Chondrocyte (in vitro differentiated cells): Measurements from ENCODE around the gene PSMD13. TPM values are rescaled to one million over a fixed set of nuclear protein-coding genes. Genes with fewer than 3 reads are reported as not detected.
A peak's percentile ranks its signal among the peaks of the same experiment; 100 is the strongest.

Experiments
- DNase-seq: peaks from one replicate; pipeline ENCODE4 v3.0.0; 2021; ENCODE audit warnings: mixed read lengths, low spot score
- H3K27ac Mint-ChIP-seq: one replicate; pipeline ENCODE4 v1.8.0; 2021; ENCODE audit warnings: mild to moderate bottlenecking, moderate library complexity, mixed read lengths; ENCODE audit not compliant: unreplicated experiment
- H3K27me3 Mint-ChIP-seq: 2 replicates; pipeline ENCODE4 v1.8.0; 2021; ENCODE audit warnings: low read depth, mixed read lengths
- H3K36me3 Mint-ChIP-seq: 2 replicates; pipeline ENCODE4 v1.8.0; 2021; ENCODE audit warnings: low read depth, mixed read lengths
- H3K4me1 Mint-ChIP-seq: 2 replicates; pipeline ENCODE4 v1.8.0; 2021; ENCODE audit warnings: low read depth, mild to moderate bottlenecking, mixed read lengths
- H3K4me3 Mint-ChIP-seq: one replicate; pipeline ENCODE4 v1.8.0; 2021; ENCODE audit warnings: mild to moderate bottlenecking, moderate library complexity, mixed read lengths; ENCODE audit not compliant: unreplicated experiment
- H3K9me3 Mint-ChIP-seq: 2 replicates; pipeline ENCODE4 v1.8.0; 2021; ENCODE audit warnings: low read depth, mixed read lengths
- total RNA-seq: library from RNA; stranded (reverse); gene quantifications from 3 replicates; pipeline ENCODE4 v1.2.1, GENCODE V29; 2021
- TF ChIP-seq, protein P1 (sequence below): fragments of 200-600 bp; sonication (generic); IDR thresholded peaks from 2 replicates; pipeline ENCODE4 v1.5.0; 2021; ENCODE audit warnings: antibody characterized with exemption, mild to moderate bottlenecking, moderate library complexity

PSMD13 gene
- total RNA-seq, 1 donor from 2014 or later, result 103 TPM

DNA sequence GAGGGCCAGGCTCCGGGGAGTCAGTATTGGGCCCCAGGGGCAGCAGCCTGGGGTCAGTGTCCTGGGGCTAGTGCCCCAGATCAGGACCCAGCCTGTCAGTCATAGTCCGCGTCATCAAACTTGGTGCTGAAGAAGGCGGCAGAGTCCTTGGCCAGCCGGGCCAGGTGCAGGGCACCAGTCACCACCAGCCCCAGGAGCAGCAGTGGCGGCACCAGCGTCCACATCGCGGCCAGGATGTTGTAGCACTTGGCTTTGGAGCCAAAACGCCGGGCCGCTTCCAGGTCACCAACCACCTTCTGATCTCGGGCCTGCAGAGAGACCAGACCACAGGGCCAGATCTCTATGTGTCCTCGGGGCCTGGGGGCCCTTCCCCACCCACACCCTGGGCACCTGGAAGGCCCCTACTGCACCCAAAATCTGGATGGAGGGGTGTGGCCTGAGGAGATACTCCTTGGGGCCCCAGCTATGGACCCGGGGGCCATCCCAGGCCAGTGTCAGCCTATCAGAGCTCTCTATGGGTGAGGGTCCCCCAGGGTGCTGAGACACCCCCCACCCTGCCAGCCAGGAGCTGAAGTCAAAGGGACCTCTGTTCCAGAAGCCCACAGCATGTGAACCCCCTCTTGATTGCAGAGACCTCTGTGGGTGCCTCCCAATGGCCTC lies 61.8 kb downstream of the PSMD13 start:
- Mint-ChIP-seq H3K9me3 (no peaks in the 10 kb centered on the region), H3K27me3 (no peaks in the 10 kb centered on the region), H3K27ac (no peak overlapping the region), H3K4me1 (no peaks in the 10 kb centered on the region), H3K4me3 (no peak overlapping the region), H3K36me3 (peaks cover 2% of the 10 kb centered on the region)
- TF ChIP-seq, protein P1, sequence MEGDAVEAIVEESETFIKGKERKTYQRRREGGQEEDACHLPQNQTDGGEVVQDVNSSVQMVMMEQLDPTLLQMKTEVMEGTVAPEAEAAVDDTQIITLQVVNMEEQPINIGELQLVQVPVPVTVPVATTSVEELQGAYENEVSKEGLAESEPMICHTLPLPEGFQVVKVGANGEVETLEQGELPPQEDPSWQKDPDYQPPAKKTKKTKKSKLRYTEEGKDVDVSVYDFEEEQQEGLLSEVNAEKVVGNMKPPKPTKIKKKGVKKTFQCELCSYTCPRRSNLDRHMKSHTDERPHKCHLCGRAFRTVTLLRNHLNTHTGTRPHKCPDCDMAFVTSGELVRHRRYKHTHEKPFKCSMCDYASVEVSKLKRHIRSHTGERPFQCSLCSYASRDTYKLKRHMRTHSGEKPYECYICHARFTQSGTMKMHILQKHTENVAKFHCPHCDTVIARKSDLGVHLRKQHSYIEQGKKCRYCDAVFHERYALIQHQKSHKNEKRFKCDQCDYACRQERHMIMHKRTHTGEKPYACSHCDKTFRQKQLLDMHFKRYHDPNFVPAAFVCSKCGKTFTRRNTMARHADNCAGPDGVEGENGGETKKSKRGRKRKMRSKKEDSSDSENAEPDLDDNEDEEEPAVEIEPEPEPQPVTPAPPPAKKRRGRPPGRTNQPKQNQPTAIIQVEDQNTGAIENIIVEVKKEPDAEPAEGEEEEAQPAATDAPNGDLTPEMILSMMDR, result no peak
- peak; percentile 72 for DNase-seq

GRCh38 chr11:299081-299891 lies 62.5 kb downstream of the PSMD13 start, which contains the start of gene IFITM5:
IFITM5 (minus strand) TSS chr11:299526; CDS start chr11:299490, 36 bp downstream.
- H3K27me3 Mint-ChIP-seq, result no peaks in the 10 kb centered on the region
- no peak within 1 kb of the TSS for H3K27ac Mint-ChIP-seq
- H3K4me3 Mint-ChIP-seq, result no peak within 1 kb of the TSS
- peak; percentile 87 for DNase-seq
- H3K9me3 Mint-ChIP-seq, result no peaks in the 10 kb centered on the region
- no peaks in the 10 kb centered on the region for H3K4me1 Mint-ChIP-seq
- TF ChIP-seq, protein P1, result no peak
- no peaks in the 10 kb centered on the region for H3K36me3 Mint-ChIP-seq

- H3K36me3 Mint-ChIP-seq, result no peaks in the 10 kb centered on the region
- H3K27me3 Mint-ChIP-seq, result no peaks in the 10 kb centered on the region
- no peak overlapping the region for H3K27ac Mint-ChIP-seq
- peak; percentile 83 for DNase-seq
- H3K4me3 Mint-ChIP-seq, result no peak overlapping the region
- TF ChIP-seq, protein P1, result no peak
- peaks cover 3% of the 10 kb centered on the region for H3K4me1 Mint-ChIP-seq
- H3K9me3 Mint-ChIP-seq, result no peaks in the 10 kb centered on the region
Measured at GRCh38 chr11:299951-300735, 63.4 kb downstream of the PSMD13 start.

Other genes with a start within 250 kb of the PSMD13 start
- not detected in 3 replicates for gene SCGB1C1, start 43.9 kb upstream of the PSMD13 start, total RNA-seq
- 58.0 to 71.1 TPM (median 59.6 TPM) in 3 replicates for gene BET1L, start 29.6 kb upstream of the PSMD13 start, total RNA-seq
- gene RIC8A, start 29.3 kb upstream of the PSMD13 start, total RNA-seq, result 107 to 130 TPM (median 124 TPM) in 3 replicates
- gene SIRT3, start 634 bp upstream of the PSMD13 start, total RNA-seq, result 14.5 to 20.9 TPM (median 18.5 TPM) in 3 replicates
- not detected in 3 replicates for gene NLRP6, start 41.4 kb downstream of the PSMD13 start, total RNA-seq
- 35.6 to 49.5 TPM (median 49.4 TPM) in 3 replicates for gene PGGHG, start 52.1 kb downstream of the PSMD13 start, total RNA-seq
- not detected in 3 replicates for gene IFITM5, start 62.5 kb downstream of the PSMD13 start, total RNA-seq
- gene IFITM2, start 70.8 kb downstream of the PSMD13 start, total RNA-seq, result 100 to 109 TPM (median 107 TPM) in 3 replicates
- 1.0 to 3.3 TPM (median 1.6 TPM) in 3 replicates for gene IFITM1, start 77.1 kb downstream of the PSMD13 start, total RNA-seq
- 377 to 394 TPM (median 392 TPM) in 3 replicates for gene IFITM3, start 83.9 kb downstream of the PSMD13 start, total RNA-seq
- 37.0 to 39.1 TPM (median 37.2 TPM) in 3 replicates for gene B4GALNT4, start 132.5 kb downstream of the PSMD13 start, total RNA-seq
- 0.56 to 0.92 TPM (median 0.85 TPM) in 3 replicates for gene PKP3, start 157.2 kb downstream of the PSMD13 start, total RNA-seq
- gene SIGIRR, start 178.0 kb downstream of the PSMD13 start, total RNA-seq, result 12.3 to 26.6 TPM (median 25.9 TPM) in 3 replicates
- gene ANO9, start 205.0 kb downstream of the PSMD13 start, total RNA-seq, result not detected in 3 replicates
- gene PTDSS2, start 213.3 kb downstream of the PSMD13 start, total RNA-seq, result 30.0 to 32.5 TPM (median 32.0 TPM) in 3 replicates